GM12892 (cell line): ENCODE measurements around the gene CRKL.

Source experiments
- POLR2A ChIP-seq: IDR thresholded peaks from 2 replicates; pipeline ENCODE4 v1.6.1; 2011; ENCODE audit warnings: low read depth, low read length, control low read depth
- TAF1 ChIP-seq: IDR thresholded peaks from 2 replicates; pipeline ENCODE4 v1.6.1; 2011; ENCODE audit warnings: low read depth, mild to moderate bottlenecking, control low read depth, low read length, borderline replicate concordance

DNA sequence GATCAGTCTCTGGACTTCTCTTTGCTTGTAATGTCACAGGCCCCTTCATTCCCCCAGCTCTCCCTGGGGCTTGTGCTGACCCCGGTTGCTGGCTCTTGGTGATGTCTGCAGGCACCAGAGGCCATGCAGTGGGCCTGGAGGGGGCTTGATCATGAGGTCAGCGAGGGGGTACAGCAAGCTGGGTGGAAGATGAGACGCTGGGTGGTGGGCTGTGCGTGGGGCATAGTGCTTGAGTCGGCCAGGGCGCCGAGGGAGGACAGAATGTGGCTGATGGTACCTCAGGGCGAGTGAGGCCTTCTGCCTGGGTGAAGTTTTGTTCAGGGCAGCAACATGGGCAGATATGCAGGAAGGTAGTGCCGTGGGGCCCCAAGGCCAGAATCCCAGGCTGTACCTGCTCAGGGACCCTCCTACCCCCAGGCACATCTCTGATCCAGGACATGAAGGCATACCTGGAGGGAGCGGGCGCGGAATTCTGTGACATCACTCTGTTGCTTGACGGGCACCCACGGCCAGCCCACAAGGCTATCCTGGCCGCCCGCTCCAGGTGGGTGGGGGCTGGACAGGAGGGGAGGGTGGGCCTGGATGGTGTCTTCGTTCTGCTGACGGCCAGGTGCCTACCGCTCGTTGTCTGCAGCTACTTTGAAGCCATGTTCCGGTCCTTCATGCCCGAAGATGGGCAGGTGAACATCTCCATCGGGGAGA, 78.3 kb downstream of the CRKL start:
- TF ChIP-seq POLR2A (no peak), TAF1 (no peak)
